MV-4-11 (cell line): ENCODE data around the gene CDK5R2.

Experiments used
- DNase-seq: peaks from one replicate; lab custom pipeline; 2025; lab: John Stamatoyannopoulos, UW

CDK5R2 gene

GRCh38 chr2:219002395-219003266 lies 43.2 kb downstream of the CDK5R2 start:
- DNase-seq = no peak

- no peak for DNase-seq
Measured at GRCh38 chr2:219003267-219003634, 43.8 kb downstream of the CDK5R2 start.

- no peak for DNase-seq
Measured at GRCh38 chr2:219003979-219004378, 44.5 kb downstream of the CDK5R2 start.

DNA sequence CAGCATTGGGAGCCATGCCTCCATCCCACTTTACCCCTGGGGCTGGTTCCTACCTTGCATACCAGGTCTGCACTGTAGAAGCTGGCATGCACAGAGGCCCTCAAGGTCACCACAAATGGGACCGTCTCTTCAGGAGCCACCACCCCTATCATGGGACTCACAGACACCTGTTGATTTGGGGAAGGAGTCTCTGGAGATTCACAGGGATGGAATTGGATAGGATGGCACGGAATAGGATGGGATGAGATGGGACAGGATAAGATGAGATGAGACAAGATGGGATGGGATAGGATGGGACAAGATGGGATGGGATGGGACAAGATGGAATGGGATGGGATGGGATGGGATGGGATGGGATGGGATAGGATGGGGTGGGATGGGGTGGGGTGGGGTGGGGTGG lies 49.8 kb downstream of the CDK5R2 start:
- no peak for DNase-seq

- no peak for DNase-seq
Measured at GRCh38 chr2:219010162-219010756, 50.8 kb downstream of the CDK5R2 start.

- DNase-seq = no peak
Measured at GRCh38 chr2:219010873-219011272, 51.4 kb downstream of the CDK5R2 start.
